Natural killer cell (primary cell): ENCODE results near the gene CALU. TPM values are rescaled to one million over a fixed set of nuclear protein-coding genes. Genes with fewer than 3 reads are reported as not detected.

Source experiments
- ATAC-seq, 3 donors: fragments of 150-1000 bp in 2 of 3; fragments of 200-7000 bp in 1 of 3; cut with Tn5 transposase; 1 replicate in 1 of 3; 2 replicates in 2 of 3; pipeline ENCODE4 v1.10.0; 2021; ENCODE audit warnings: mild to moderate bottlenecking in 2 of 3, moderate library complexity in 2 of 3
- DNase-seq, 2 donors: peaks; one replicate each; pipeline versions ENCODE4 v3.0.0 to v3.0.0-alpha.2; 2013 to 2021; ENCODE audit warnings: mixed read lengths in 1 of 2
- H3K27ac ChIP-seq: one replicate; pipeline ENCODE4 v1.5.1; 2013; ENCODE audit warnings: mild to moderate bottlenecking, low read length
- H3K27me3 ChIP-seq: one replicate; pipeline ENCODE4 v1.6.1; 2013; ENCODE audit warnings: low read length; ENCODE audit not compliant: control insufficient read depth, insufficient read depth
- H3K36me3 ChIP-seq: one replicate; pipeline ENCODE4 v1.6.1; 2013; ENCODE audit warnings: low read length; ENCODE audit not compliant: control insufficient read depth, insufficient read depth
- H3K4me1 ChIP-seq: one replicate; pipeline ENCODE4 v1.6.1; 2013; ENCODE audit warnings: low read length; ENCODE audit not compliant: control insufficient read depth, insufficient read depth
- H3K4me3 ChIP-seq: one replicate; pipeline ENCODE4 v1.5.1; 2013; ENCODE audit warnings: low read length
- H3K9me3 ChIP-seq: one replicate; pipeline ENCODE4 v1.6.1; 2013; ENCODE audit warnings: low read length; ENCODE audit not compliant: control insufficient read depth, insufficient read depth
- H3K27ac Mint-ChIP-seq, 2 donors: one replicate each; pipeline ENCODE4 v1.8.0; 2022; ENCODE audit warnings: mild to moderate bottlenecking in 2 of 2, mixed read lengths in 2 of 2, moderate library complexity in 1 of 2
- H3K27me3 Mint-ChIP-seq, 2 donors: one replicate each; pipeline ENCODE4 v1.8.0; 2022; ENCODE audit warnings: low read depth in 2 of 2, mixed read lengths in 2 of 2
- H3K36me3 Mint-ChIP-seq: one replicate; pipeline ENCODE4 v1.8.0; 2022; ENCODE audit warnings: mixed read lengths
- H3K4me1 Mint-ChIP-seq, 2 donors: one replicate each; pipeline ENCODE4 v1.8.0; 2022; ENCODE audit warnings: mixed read lengths in 2 of 2
- H3K4me3 Mint-ChIP-seq: one replicate; pipeline ENCODE4 v1.8.0; 2022; ENCODE audit warnings: mild to moderate bottlenecking, moderate library complexity, mixed read lengths
- H3K9me3 Mint-ChIP-seq, 2 donors: one replicate each; pipeline ENCODE4 v1.8.0; 2022; ENCODE audit warnings: mixed read lengths in 2 of 2
- WGBS: methylation state at CpG from one replicate; pipeline ENCODE4 v1.1.7; 2013; ENCODE audit warnings: missing lambda C conversion rate; ENCODE audit not compliant: insufficient coverage; 5-methylcytosine and 5-hydroxymethylcytosine counted together
- intact Hi-C: fragments of 100-400 bp; cut with micrococcal nuclease; formaldehyde crosslinking; loops from one replicate; pipeline ENCODE4 v1.14.2; 2022
- total RNA-seq, 4 donors: library from RNA; stranded (reverse); fragments of 120-200 nt in 1 of 4; gene quantifications; one replicate each; pipeline versions ENCODE4 v1.2.3 to v1.2.4, GENCODE V29; 2013 to 2022
- TF ChIP-seq, protein P1 (sequence below): fragments of 200-600 bp; IDR thresholded peaks from one replicate; pipeline ENCODE4 v1.8.0; 2022; ENCODE audit warnings: antibody characterized with exemption

CALU gene
- total RNA-seq, 3 donors from 2014 or later (not counting 1 experiment from before 2014, with no cell fraction given), result 25.9 to 31.7 (median 27.6) TPM

DNA sequence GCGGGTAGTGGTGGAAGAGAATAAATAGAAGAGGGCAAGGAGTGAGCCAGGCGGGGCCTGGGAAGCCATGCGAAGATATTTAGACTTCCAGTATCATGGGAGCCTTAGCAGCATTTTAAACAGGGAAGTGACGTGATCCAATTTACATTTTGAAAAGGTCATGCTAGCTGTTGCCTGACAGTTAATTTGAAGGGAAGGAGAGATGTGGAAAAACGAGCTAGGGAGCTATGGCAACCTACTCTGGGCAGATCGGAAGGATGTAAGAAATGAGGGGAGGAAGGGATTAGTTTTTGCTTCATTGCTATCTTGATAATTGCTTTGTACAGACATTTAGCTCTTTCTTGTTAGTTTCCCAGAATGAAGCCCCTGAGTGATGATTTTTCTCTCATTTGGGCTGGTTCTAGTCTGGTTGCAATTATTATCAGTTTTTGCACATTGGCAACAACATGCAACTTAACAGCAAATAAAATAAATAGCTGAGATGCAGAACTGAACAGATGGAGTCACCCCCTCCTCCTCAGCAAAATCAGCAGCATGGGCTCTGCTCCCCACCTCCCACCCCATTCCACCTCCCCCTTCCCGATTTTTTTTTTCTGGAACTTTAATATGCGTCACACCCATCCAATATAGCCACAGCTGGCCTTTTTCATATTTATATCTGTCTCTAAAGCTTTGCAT lies 13.0 kb upstream of the CALU start:
- Histone ChIP-seq H3K4me1 (no peaks in the 10 kb centered on the region), H3K27me3 (no peaks in the 10 kb centered on the region), H3K9me3 (no peaks in the 10 kb centered on the region), H3K27ac (no peak overlapping the region), H3K36me3 (no peaks in the 10 kb centered on the region), H3K4me3 (no peak overlapping the region)
- peaks cover 21 to 35% of the 10 kb centered on the region in 2 donors for H3K27me3 Mint-ChIP-seq
- TF ChIP-seq, protein P1, sequence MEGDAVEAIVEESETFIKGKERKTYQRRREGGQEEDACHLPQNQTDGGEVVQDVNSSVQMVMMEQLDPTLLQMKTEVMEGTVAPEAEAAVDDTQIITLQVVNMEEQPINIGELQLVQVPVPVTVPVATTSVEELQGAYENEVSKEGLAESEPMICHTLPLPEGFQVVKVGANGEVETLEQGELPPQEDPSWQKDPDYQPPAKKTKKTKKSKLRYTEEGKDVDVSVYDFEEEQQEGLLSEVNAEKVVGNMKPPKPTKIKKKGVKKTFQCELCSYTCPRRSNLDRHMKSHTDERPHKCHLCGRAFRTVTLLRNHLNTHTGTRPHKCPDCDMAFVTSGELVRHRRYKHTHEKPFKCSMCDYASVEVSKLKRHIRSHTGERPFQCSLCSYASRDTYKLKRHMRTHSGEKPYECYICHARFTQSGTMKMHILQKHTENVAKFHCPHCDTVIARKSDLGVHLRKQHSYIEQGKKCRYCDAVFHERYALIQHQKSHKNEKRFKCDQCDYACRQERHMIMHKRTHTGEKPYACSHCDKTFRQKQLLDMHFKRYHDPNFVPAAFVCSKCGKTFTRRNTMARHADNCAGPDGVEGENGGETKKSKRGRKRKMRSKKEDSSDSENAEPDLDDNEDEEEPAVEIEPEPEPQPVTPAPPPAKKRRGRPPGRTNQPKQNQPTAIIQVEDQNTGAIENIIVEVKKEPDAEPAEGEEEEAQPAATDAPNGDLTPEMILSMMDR, result no peak
- ATAC-seq, result no peak
- H3K4me1 Mint-ChIP-seq, result no peaks in the 10 kb centered on the region
- no peak for DNase-seq
- 85% methylated on average over 8 of the region's 8 CpGs for WGBS
- no peak overlapping the region for H3K27ac Mint-ChIP-seq
- intact Hi-C loops, result no loop called here
- H3K4me3 Mint-ChIP-seq, result no peak overlapping the region
- H3K9me3 Mint-ChIP-seq, result no peaks in the 10 kb centered on the region
- no peaks in the 10 kb centered on the region for H3K36me3 Mint-ChIP-seq

DNA sequence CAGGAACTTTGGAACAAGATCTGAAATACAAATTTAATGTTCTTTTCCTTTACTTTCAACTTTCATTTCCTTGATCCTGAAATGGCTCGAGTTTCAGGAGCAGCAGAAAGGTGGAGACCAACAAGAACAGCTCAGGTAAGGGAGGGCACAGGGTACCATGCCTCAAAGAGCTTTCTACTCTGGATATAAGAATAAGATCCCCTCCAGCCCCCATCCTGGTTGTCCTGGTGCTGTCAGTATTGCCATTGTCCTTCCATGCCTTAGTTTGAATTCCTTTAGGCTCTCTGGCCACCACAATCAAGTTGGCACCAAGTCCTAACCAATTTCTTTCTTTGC lies 12.5 kb upstream of the CALU start:
- intact Hi-C loops, result no loop called here
- Mint-ChIP-seq H3K27ac (no peak overlapping the region), H3K27me3 (peaks cover 22 to 33% of the 10 kb centered on the region in 2 donors), H3K4me3 (no peak overlapping the region), H3K9me3 (no peaks in the 10 kb centered on the region), H3K36me3 (no peaks in the 10 kb centered on the region), H3K4me1 (no peaks in the 10 kb centered on the region)
- Histone ChIP-seq H3K9me3 (no peaks in the 10 kb centered on the region), H3K4me1 (no peaks in the 10 kb centered on the region), H3K36me3 (no peaks in the 10 kb centered on the region), H3K27me3 (no peaks in the 10 kb centered on the region), H3K27ac (no peak overlapping the region), H3K4me3 (no peak overlapping the region)
- TF ChIP-seq, protein P1, result no peak
- DNase-seq (no peak), ATAC-seq (no peak)
- 33% methylated on average over 1 of the region's 1 CpG for WGBS

DNA sequence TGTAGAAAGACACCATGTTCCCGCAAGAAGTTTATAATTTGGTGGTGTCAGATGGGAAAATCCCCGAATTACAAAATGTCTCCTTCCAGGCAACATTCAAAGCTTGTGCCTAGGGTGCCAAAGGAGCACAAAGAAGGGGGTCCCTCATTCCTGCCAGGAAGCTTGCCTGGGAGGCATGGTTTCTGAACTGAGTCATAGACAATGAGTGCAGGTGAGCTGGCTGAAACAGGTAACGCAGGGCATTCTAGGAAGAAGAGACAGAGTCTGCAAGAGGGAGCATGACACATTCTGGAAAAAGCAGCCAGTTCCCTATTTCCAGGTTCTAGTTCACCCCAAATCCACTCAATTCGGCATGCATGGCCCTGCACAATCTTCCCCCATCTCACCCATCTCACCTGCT lies 11.9 kb upstream of the CALU start:
- no peak overlapping the region for H3K27ac ChIP-seq
- intact Hi-C loops, result no loop called here
- no peak overlapping the region for H3K4me3 ChIP-seq
- whole genome bisulfite sequencing, result 93% methylated on average over 4 of the region's 4 CpGs
- no peaks in the 10 kb centered on the region for H3K27me3 ChIP-seq
- H3K4me1 ChIP-seq, result no peaks in the 10 kb centered on the region
- Mint-ChIP-seq H3K4me3 (no peak overlapping the region), H3K27ac (no peak overlapping the region), H3K27me3 (peaks cover 22 to 28% of the 10 kb centered on the region in 2 donors), H3K36me3 (no peaks in the 10 kb centered on the region), H3K4me1 (no peaks in the 10 kb centered on the region), H3K9me3 (no peaks in the 10 kb centered on the region)
- DNase-seq, result no peak
- ATAC-seq, result no peak
- no peaks in the 10 kb centered on the region for H3K9me3 ChIP-seq
- H3K36me3 ChIP-seq, result no peaks in the 10 kb centered on the region
- TF ChIP-seq, protein P1, result no peak

DNA sequence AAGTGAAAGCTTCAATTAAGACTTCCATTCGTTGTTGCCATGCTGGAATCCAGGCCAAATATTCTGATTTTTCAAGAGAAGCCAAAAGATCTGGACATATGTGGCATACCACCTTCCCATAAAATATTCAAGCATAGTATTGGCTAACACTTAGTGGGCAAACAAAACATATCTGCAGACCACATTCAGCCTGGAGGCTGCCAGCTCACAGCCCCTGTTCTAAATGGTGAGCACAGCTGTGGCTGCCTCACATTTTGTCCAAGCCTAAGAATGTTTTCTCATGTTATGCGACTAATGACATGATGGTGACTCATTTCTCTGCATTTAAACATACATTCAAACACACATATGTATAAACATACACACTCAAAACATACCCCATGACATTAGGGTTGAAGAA lies 10.6 kb upstream of the CALU start:
- no peak overlapping the region for H3K4me3 Mint-ChIP-seq
- no peak for DNase-seq
- H3K36me3 Mint-ChIP-seq, result no peaks in the 10 kb centered on the region
- H3K4me3 ChIP-seq, result no peak overlapping the region
- WGBS, result 74% methylated on average over 2 of the region's 2 CpGs
- H3K9me3 Mint-ChIP-seq, result no peaks in the 10 kb centered on the region
- H3K9me3 ChIP-seq, result no peaks in the 10 kb centered on the region
- no peaks in the 10 kb centered on the region for H3K4me1 Mint-ChIP-seq
- TF ChIP-seq, protein P1, result no peak
- no peaks in the 10 kb centered on the region for H3K27me3 ChIP-seq
- intact Hi-C loops, result no loop called here
- no peaks in the 10 kb centered on the region for H3K4me1 ChIP-seq
- H3K36me3 ChIP-seq, result no peaks in the 10 kb centered on the region
- no peak overlapping the region for H3K27ac ChIP-seq
- H3K27ac Mint-ChIP-seq, result no peak overlapping the region
- H3K27me3 Mint-ChIP-seq, result peaks cover 22 to 27% of the 10 kb centered on the region in 2 donors
- ATAC-seq, result no peak
